ENCODE measurements around the gene TSEN34.

TSEN34 gene

GRCh38 chr19:54197121-54197520 lies 6.0 kb downstream of the TSEN34 start:
- no peaks in the 10 kb centered on the region for H3K9me3 ChIP-seq (ENCODE audit: insufficient read depth, low read length, severe bottlenecking)

GRCh38 chr19:54199401-54199800 lies 8.3 kb downstream of the TSEN34 start:
- Histone ChIP-seq H3K4me3 (ENCODE audit: low read depth in 1 of 2, low read length in 2 of 2) (no peak overlapping the region), H3K27ac (ENCODE audit: low read length) (no peak overlapping the region), H3K9me3 (ENCODE audit: insufficient read depth, low read length, severe bottlenecking) (no peaks in the 10 kb centered on the region), H3K9ac (ENCODE audit: low read depth, low read length) (peak overlapping the region; percentile 72), H2AFZ (ENCODE audit: low read depth, low read length) (no peak overlapping the region), H3K36me3 (ENCODE audit: insufficient read depth, low read length) (peaks cover 38% of the 10 kb centered on the region), H3K79me2 (ENCODE audit: insufficient read depth, low read length) (peaks cover 43% of the 10 kb centered on the region), H4K20me1 (ENCODE audit: insufficient read depth, low read length) (peaks cover 34% of the 10 kb centered on the region), H3K4me1 (ENCODE audit: insufficient read depth, low read length) (peaks cover 40% of the 10 kb centered on the region), H3K27me3 (ENCODE audit: insufficient read depth, low read length, poor library complexity) (no peaks in the 10 kb centered on the region), H3K4me2 (ENCODE audit: insufficient read depth, low read length) (peak overlapping the region; percentile 81)
- no peak for TF ChIP-seq EZH2 (IDR thresholded peaks at IDR 0.05; ENCODE audit: borderline replicate concordance, low read depth, low read length, severe bottlenecking)
- TF ChIP-seq CTCF (IDR thresholded peaks at IDR 0.05; ENCODE audit: borderline replicate concordance, extremely low read depth, low read length, poor library complexity, severe bottlenecking), result no peak
- no peak for ATAC-seq (ENCODE audit: insufficient read depth, low read depth)
- DNase-seq, result no peak

More at GRCh38 chr19:54197121-54197520, 6.0 kb downstream of the TSEN34 start:
- TF ChIP-seq CTCF (IDR thresholded peaks at IDR 0.05; ENCODE audit: borderline replicate concordance, extremely low read depth, low read length, poor library complexity, severe bottlenecking), result no peak
- no peak for TF ChIP-seq EZH2 (IDR thresholded peaks at IDR 0.05; ENCODE audit: borderline replicate concordance, low read depth, low read length, severe bottlenecking)
- Histone ChIP-seq H4K20me1 (ENCODE audit: insufficient read depth, low read length) (peaks cover 17% of the 10 kb centered on the region), H3K4me3 (ENCODE audit: low read depth in 1 of 2, low read length in 2 of 2) (no peak overlapping the region), H3K79me2 (ENCODE audit: insufficient read depth, low read length) (peaks cover 29% of the 10 kb centered on the region), H3K9ac (ENCODE audit: low read depth, low read length) (no peak overlapping the region), H3K27ac (ENCODE audit: low read length) (no peak overlapping the region), H3K36me3 (ENCODE audit: insufficient read depth, low read length) (peaks cover 26% of the 10 kb centered on the region), H3K27me3 (ENCODE audit: insufficient read depth, low read length, poor library complexity) (no peaks in the 10 kb centered on the region), H3K4me1 (ENCODE audit: insufficient read depth, low read length) (peaks cover 30% of the 10 kb centered on the region), H2AFZ (ENCODE audit: low read depth, low read length) (no peak overlapping the region), H3K4me2 (ENCODE audit: insufficient read depth, low read length) (no peak overlapping the region)
- ATAC-seq (ENCODE audit: insufficient read depth, low read depth) (no peak), DNase-seq (no peak)

GRCh38 chr19:54201172-54201701 lies 10.1 kb downstream of the TSEN34 start:
- TF ChIP-seq EZH2 (IDR thresholded peaks at IDR 0.05; ENCODE audit: borderline replicate concordance, low read depth, low read length, severe bottlenecking) (no peak), CTCF (IDR thresholded peaks at IDR 0.05; ENCODE audit: borderline replicate concordance, extremely low read depth, low read length, poor library complexity, severe bottlenecking) (no peak)
- Histone ChIP-seq H3K9ac (ENCODE audit: low read depth, low read length) (peak overlapping the region; percentile 72), H4K20me1 (ENCODE audit: insufficient read depth, low read length) (peaks cover 53% of the 10 kb centered on the region), H3K4me1 (ENCODE audit: insufficient read depth, low read length) (peaks cover 54% of the 10 kb centered on the region), H2AFZ (ENCODE audit: low read depth, low read length) (no peak overlapping the region), H3K4me3 (ENCODE audit: low read depth in 1 of 2, low read length in 2 of 2) (peak overlapping the region; percentile 38 to 62), H3K27ac (ENCODE audit: low read length) (peak overlapping the region; percentile 98), H3K4me2 (ENCODE audit: insufficient read depth, low read length) (peak overlapping the region; percentile 81), H3K79me2 (ENCODE audit: insufficient read depth, low read length) (peaks cover 61% of the 10 kb centered on the region), H3K27me3 (ENCODE audit: insufficient read depth, low read length, poor library complexity) (no peaks in the 10 kb centered on the region), H3K36me3 (ENCODE audit: insufficient read depth, low read length) (peaks cover 52% of the 10 kb centered on the region), H3K9me3 (ENCODE audit: insufficient read depth, low read length, severe bottlenecking) (no peaks in the 10 kb centered on the region)
- no peak for ATAC-seq (ENCODE audit: insufficient read depth, low read depth)
- DNase-seq, result no peak

Measured in DND-41 (cell line).